ENCODE results near the gene SLC38A11. TPM values are rescaled to one million over a fixed set of nuclear protein-coding genes. Genes with fewer than 3 reads are reported as not detected.

The SLC38A11 gene
- total RNA-seq, 1 experiment from 2014 or later, result not detected

- Histone ChIP-seq H3K4me3 (no peak overlapping the region), H3K4me2 (no peak overlapping the region), H3K27me3 (ENCODE audit: insufficient read depth, low read depth) (no peaks in the 10 kb centered on the region), H3K9me3 (ENCODE audit: insufficient read depth, low read depth) (no peaks in the 10 kb centered on the region), H3K4me1 (replicated peaks; ENCODE audit: insufficient read depth) (no peaks in the 10 kb centered on the region), H2AFZ (no peak overlapping the region), H3K27ac (no peak overlapping the region), H4K20me1 (ENCODE audit: insufficient read depth) (no peaks in the 10 kb centered on the region), H3K9me2 (ENCODE audit: insufficient read depth) (no peaks in the 10 kb centered on the region), H3F3A (ENCODE audit: insufficient read depth, low read depth) (no peaks in the 10 kb centered on the region), H3K79me2 (ENCODE audit: low read depth) (no peaks in the 10 kb centered on the region), H3K36me3 (ENCODE audit: low read depth) (no peaks in the 10 kb centered on the region)
- no peak for DNase-seq
- BruUV-seq (replicated peaks), result no TSS peak
- POLR2A ChIA-PET (ENCODE audit: unreplicated experiment), result no interaction called here
- TF ChIP-seq EZH2 (IDR thresholded peaks at IDR 0.05; ENCODE audit: low read depth) (no peak), CTCF (conservative IDR thresholded peaks at IDR 0.05) (no peak)
- intact Hi-C loops (cut with micrococcal nuclease; ENCODE audit: unreplicated experiment), result no loop called here
- CTCF ChIA-PET, result no interaction called here
Observed at GRCh38 chr2:164960159-164960558, 4.8 kb upstream of the SLC38A11 start.

GRCh38 chr2:164954186-164954585 is 1.1 kb downstream of the SLC38A11 start:
- Histone ChIP-seq H3K9me2 (ENCODE audit: insufficient read depth) (no peaks in the 10 kb centered on the region), H3K27me3 (ENCODE audit: insufficient read depth, low read depth) (no peaks in the 10 kb centered on the region), H2AFZ (no peak overlapping the region), H3K36me3 (ENCODE audit: low read depth) (no peaks in the 10 kb centered on the region), H3K4me1 (replicated peaks; ENCODE audit: insufficient read depth) (no peaks in the 10 kb centered on the region), H3K4me3 (no peak overlapping the region), H3K4me2 (no peak overlapping the region), H3K27ac (no peak overlapping the region), H3K79me2 (ENCODE audit: low read depth) (no peaks in the 10 kb centered on the region), H4K20me1 (ENCODE audit: insufficient read depth) (no peaks in the 10 kb centered on the region), H3F3A (ENCODE audit: insufficient read depth, low read depth) (no peaks in the 10 kb centered on the region), H3K9me3 (ENCODE audit: insufficient read depth, low read depth) (no peaks in the 10 kb centered on the region)
- TF ChIP-seq CTCF (conservative IDR thresholded peaks at IDR 0.05) (no peak), EZH2 (IDR thresholded peaks at IDR 0.05; ENCODE audit: low read depth) (no peak)
- intact Hi-C loops (cut with micrococcal nuclease; ENCODE audit: unreplicated experiment), result no loop called here
- CTCF ChIA-PET, result no interaction called here
- POLR2A ChIA-PET (ENCODE audit: unreplicated experiment), result no interaction called here
- BruUV-seq (replicated peaks), result no TSS peak
- DNase-seq, result no peak

- no peaks in the 10 kb centered on the region for H3K4me1 ChIP-seq (replicated peaks; ENCODE audit: insufficient read depth)
- intact Hi-C loops (cut with micrococcal nuclease; ENCODE audit: unreplicated experiment), result no loop called here
- no peaks in the 10 kb centered on the region for H3K9me3 ChIP-seq (ENCODE audit: insufficient read depth, low read depth)
- H3F3A ChIP-seq (ENCODE audit: insufficient read depth, low read depth), result no peaks in the 10 kb centered on the region
- no peaks in the 10 kb centered on the region for H3K36me3 ChIP-seq (ENCODE audit: low read depth)
- no peaks in the 10 kb centered on the region for H3K9me2 ChIP-seq (ENCODE audit: insufficient read depth)
- ChIA-PET CTCF (no interaction called here), POLR2A (ENCODE audit: unreplicated experiment) (no interaction called here)
- no peak overlapping the region for H3K27ac ChIP-seq
- no peak overlapping the region for H2AFZ ChIP-seq
- no peak overlapping the region for H3K4me2 ChIP-seq
- no peak for DNase-seq
- BruUV-seq (replicated peaks), result no TSS peak
- TF ChIP-seq CTCF (conservative IDR thresholded peaks at IDR 0.05) (no peak), EZH2 (IDR thresholded peaks at IDR 0.05; ENCODE audit: low read depth) (no peak)
- no peaks in the 10 kb centered on the region for H4K20me1 ChIP-seq (ENCODE audit: insufficient read depth)
- H3K79me2 ChIP-seq (ENCODE audit: low read depth), result no peaks in the 10 kb centered on the region
- H3K4me3 ChIP-seq, result no peak overlapping the region
- no peaks in the 10 kb centered on the region for H3K27me3 ChIP-seq (ENCODE audit: insufficient read depth, low read depth)
Observed at GRCh38 chr2:164953279-164953678, 2.0 kb downstream of the SLC38A11 start.

All from PC-9 (cell line).